GM18858 (cell line): Measurements from ENCODE around the gene EMX2.

Experiments
- ATAC-seq: cut with Tn5 transposase; IDR thresholded peaks from one replicate; pipeline ENCODE4 v1.9.1; 2021; ENCODE audit not compliant: unreplicated experiment

EMX2 gene

DNA sequence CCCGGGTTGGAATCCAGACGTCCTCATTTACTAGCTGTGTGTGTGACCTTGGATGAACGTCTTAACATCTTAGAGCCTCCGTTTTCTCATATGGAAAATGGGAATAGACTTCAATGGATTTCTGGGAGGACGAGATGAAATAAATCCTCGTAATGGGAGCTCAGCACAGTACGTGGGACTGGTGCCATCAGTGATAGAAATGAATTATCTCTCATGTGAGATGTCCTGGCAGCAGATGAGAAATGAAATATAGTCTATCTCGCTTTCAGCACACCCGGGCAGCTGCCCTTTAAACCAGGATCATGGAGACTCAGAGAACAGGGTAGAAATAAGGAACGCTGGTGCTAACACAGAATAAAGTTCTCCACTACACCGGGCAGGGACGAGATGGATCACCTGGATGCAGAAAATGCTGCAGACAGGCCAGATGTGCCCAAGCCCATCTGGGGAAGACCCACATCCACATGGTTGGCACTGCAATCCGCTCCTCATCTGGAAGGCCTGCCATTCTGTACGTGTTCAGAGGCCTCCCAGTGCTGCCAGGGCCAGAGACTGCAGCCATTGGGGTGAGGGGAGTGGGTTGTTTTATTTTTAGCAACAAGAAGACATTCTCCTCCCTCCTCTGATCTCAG, 11.1 kb upstream of the EMX2 start:
- ATAC-seq, result no peak

DNA sequence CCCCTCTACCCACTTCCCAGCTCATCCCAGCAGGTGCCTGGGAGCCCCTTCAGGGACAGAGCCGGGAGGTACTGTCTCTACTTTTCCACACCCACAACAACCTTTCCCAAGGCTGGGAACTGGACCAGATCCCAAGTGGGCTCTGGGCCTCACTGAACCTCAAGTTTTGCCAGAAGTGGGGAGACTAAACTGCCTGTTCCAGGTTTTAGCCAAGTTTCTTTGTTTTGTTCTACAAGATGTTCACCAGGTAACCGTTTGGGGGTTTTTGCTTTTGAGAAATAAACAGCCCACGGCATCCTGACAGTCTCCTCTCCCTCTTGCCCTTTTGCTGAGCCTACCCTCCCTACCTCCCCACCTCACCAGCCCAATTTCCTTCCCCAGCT, 10.6 kb upstream of the EMX2 start:
- ATAC-seq, result no peak

DNA sequence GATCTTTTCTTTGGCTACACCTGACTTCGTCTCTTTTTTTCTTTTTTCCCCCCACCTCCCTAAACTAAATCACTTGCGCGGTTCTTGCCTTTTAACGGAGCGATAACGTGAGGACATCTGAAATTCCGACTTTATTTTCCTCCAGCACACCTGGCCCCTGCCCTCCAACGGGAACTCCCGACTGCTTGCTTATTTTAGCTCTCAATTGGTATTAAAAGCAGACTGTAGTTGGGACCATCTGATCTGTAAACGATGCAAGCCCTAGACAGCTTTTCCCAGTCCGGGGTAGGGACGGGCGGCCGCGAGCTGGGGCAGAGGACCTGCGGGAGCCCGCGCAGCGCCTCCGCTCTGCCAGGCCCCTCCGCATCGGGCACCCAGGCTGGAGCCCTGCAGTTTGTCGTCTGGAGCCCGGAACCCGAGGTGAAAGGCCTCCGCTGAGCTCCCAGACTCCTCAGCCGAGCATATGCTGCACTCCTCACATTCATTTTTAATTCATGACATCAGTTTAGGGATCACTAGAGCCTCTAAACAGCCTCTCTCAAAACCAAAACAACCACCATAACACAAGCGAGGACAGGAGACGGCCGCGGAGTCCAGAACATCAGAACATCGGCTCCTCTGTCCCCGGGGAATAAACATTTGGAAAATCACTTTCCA, 10.0 kb upstream of the EMX2 start:
- ATAC-seq, result no peak

DNA sequence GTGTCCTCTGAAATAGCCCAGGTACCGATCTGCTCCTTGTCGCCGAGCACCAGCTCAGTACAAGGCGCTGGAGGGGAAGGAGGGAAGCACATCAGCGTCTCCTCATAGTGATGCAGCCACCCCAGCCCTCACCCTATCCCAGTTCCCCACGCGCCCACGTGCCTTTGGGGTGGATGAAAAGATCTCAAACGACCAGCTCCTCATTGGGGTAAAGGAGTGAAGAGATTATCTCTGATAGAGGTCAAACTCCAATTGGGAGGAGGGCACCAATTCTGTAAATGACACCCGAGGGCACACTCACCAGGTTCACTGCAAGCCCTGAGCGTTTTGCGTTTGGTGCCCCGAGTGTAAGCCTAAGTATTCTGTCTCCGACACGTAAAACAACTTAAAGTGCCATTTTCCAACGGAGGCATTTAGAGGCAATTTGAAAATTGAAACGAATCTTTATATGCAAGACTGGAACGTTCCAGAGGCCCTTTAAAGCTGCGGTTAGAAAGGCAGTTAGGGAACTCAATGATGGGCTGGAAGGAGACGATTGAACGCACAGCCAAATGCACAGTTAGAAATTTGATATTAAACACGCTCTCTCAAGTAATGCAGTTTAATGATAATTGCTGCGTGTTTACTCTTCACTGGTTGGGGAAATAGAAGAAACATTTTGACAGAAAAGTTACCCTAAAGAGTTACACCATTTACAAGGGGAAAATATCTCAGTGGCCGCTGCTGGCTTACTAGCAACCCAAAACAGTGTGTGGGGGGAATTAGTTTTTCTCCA, 8.9 kb upstream of the EMX2 start:
- no peak for ATAC-seq

DNA sequence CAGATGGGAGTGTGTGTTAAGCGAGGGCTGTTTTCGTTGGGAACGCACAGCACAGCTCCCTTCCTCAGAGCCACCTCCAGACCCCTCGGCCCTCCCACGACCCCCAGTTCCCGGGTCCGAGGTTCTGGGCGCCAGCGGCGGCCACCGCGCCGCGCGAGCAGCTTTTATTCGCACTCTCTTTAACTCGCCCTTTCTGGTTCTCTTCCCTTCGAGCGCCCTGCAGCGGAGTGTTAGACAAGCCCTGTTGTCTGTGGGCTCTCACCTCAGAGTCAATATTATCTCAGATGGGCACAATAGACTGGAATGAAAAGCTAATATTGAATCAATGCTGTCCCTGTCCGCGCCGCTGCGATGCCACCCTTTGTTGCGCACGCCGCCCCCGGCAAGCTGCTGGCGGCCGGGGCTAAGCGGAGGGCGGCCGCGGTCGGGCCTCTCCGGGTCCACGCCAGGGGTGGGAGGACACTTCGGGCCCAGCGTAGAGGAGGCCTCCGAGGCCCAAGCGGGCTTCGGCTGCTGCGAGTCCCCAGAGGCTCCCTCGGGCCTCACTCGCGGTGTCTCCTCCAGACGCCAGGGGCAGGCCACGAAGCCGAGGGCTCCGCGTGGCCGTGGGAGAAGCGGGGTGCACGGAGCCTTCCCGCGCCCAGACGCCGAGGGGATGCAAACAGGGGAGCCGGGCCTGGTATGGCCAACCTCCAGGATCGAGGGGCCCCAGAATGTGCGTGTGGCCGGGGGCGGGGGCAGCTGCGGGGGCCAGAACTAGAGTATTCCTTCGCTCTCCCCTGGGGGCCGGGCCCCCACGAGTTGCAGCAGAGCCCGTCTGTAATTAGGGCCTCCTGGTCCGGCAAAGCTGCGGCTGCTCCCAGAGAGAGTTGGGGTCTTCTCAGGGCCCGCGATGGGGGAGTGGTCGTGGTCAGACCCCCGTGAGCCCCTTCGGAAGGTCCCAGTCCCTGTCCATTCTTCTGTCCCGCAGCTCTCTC, 7.9 kb upstream of the EMX2 start:
- no peak for ATAC-seq

DNA sequence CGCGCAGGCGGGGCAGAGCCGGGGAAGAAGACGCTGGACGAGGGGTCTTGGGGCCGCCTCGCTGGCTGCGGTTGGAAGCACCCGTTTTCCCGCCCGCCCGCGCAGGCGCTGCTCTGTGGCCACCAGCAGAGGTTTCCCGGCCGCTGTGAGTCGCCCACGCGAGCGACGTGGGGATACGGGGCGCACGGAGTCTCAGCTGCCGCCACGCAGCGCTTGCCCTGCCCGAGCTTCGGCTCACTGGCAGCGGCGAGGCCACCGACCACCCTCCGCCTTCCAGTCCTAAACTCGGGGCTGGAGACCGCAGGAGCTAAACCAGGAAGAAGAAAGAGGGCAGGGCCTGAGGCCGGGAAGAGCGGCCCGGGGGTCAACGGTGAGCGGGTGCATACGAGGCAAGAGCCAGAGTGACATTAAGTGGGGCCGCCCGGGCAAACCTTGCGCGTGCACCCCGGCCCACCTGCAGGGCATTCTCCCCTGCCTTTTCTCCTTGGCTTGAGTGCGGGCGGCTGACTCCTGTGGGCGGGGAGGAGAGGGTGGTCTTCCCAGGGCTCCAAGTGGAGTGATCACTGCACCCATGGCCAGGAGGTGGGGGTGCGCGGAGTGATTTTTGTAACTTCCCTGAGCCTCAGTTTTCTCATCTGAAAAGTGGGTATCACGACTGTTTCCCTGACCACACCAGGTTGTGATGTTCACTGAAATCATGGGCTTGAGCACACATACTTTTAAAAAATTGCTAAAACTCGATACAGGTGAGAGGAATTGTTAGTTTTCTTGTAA, 7.1 kb upstream of the EMX2 start:
- ATAC-seq, result no peak

DNA sequence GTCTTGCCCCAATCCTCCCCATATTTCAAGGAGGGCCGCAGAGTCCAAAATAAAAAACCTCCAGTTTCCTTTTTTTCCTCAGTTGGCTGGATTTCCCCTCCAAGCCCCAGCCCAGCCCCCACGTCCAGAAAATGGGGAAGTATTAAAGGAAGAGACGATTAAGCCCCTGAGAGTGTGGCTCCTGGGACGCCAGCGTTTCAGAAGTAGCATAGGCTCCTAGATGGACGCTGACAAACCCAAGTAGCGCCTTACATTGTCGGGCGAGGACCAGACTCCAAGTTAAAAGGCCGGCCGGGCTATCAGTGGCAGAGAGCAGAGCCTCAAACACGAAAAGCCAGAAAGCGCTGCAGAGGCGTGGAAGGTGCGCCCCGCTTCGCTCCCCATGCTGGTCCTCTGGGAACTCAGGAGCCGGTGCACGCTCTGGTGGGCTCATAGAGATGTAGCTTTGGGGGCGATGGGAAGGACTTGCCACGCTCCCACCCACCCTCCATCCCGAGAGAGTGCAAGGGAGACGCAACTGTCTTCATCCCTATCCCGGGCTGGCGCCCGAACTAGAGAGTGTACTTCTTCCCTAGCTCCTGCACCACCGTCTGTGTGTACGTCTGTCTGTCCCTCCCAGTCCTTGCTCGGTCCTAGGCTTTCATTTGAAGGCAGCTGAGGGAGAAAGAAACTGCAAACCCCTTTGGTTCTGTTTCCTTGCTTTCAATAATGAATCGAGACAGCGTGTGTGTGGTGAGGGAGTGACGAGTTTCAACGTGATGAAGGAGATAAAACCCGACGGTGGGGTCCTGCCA, 6.3 kb upstream of the EMX2 start:
- no peak for ATAC-seq

DNA sequence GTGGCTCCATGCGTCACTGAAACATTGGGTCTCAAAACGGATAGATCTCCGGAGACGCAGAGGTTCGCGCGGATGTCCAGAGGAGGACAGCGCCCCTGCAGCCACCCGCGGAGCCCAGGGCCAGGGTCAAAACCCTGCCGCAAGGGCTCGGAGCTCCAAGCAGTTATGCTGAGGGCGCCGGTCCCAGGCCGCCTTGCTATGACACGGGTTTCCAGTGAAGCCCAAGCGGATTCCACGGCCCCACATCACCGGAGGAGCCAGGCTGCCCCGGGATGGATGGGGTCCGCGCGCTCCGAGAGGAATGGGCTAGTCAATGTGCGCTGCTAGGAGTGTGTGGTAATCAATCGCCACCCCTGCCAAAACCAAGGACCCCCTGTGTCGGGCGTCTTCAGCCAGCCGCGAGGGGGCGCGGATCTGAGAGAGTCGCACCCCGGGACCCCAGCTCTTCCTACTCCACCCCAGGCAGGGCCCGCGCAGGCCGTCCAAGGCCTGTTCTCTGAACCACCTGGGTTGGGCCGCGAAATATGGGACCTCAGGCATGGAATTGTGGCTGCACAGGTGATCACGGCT, 5.6 kb upstream of the EMX2 start:
- ATAC-seq, result no peak

DNA sequence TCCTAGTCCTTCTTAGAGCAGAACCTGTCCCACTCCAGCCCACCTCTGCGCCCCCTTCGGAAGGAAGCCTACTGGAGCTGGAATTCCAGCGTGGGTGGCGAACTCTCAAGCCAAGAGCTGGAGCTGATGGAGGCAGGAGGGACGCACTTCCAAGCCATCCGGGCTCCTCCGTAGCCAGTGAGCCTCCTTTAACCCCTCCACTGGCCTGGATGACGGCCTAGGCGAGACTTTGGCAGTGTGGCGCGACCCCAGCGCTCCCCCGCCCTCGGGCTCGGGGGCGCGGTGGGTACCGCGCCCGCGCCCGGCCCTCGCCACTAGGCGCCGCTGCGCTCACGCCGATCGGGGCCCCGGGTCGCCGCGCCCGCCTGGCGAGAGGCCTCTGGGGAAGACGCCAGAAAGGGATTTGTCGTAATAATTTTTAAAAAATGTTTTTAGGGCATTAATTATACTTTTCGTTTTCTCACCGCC, 5.1 kb upstream of the EMX2 start:
- ATAC-seq, result no peak

DNA sequence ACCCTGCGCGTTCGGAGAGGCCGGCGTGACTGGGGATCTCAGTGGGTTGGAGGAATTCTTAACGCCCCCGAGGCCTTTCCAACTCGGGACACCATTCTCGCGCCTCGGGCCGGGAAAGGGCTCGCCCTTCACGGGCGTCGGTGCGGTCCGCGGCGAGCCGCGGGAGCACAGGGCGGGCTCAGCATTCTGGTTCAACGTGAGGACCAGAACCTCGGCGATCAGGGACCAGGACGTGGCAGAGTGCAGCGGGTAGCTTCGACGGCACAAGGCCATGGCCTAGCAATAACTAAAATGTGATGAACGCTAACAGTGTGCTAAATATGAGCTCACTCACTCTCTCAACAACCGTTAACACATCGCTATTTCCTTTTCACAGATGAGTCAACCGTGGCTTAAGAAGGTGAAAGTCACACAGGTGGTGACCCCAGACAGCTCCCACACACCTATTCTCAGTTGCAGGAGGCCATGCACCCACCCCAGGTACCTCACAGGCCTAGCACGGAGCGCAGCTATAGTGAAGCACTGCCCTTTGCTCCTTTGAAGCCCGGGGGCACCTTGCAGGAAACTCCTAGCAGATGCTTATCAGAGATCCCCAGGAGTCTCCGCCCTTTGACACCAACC, 4.5 kb upstream of the EMX2 start:
- peak; percentile 49 for ATAC-seq

DNA sequence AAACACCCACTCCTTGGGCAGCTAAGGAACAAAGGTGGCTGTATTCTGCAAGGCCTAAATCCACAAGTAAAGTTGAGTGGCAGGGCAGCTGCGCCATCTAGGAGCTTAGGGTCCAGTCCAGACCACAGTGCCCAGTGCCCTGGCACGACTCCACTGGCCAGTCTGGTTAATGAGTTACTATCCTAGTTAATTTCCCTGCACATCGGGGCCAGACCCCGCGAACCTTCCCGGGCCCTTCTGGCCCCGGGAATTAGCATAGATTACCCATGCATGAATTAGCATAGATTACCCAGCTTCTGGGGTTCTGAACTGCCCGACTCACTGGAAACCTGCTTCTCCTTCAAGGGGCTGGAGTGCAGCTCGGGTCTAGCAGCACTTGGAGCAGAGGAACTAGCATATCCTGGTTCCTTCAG, 3.2 kb upstream of the EMX2 start:
- no peak for ATAC-seq

DNA sequence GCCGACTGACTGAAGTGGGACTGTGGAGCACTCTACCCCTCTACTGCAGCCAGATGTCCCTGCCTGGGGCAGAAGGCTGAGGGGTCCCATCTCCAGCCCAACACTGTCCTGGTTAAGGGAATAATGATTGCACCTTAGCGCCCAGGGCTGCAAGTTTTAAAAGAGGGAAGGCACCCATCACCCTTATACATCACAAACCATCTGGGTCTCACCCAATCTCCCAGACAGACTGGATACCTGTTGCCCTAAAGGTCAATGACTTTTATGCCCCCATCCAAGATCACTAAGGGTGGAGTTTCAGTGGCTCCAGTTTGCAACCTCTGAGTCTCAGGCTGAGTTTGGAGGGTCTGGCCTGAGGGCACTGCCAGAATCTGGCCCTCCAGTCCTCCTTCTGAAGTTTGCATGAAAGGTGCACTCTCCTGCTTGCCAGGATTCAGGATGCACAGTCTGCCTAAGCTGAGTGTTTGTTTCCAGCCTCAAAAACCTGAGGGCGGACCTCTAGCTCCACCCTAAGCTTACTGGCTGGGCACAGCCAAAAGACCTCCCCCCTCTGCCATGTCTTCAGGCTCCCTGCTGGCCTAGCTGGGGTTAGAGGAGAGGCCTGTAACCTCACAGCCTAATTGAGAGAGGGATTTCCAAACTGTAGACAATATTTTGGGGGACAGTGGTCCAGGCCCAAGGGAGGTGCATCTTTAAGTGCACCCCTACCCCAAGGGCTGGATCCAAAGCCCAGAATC, 2.5 kb upstream of the EMX2 start:
- no peak for ATAC-seq

DNA sequence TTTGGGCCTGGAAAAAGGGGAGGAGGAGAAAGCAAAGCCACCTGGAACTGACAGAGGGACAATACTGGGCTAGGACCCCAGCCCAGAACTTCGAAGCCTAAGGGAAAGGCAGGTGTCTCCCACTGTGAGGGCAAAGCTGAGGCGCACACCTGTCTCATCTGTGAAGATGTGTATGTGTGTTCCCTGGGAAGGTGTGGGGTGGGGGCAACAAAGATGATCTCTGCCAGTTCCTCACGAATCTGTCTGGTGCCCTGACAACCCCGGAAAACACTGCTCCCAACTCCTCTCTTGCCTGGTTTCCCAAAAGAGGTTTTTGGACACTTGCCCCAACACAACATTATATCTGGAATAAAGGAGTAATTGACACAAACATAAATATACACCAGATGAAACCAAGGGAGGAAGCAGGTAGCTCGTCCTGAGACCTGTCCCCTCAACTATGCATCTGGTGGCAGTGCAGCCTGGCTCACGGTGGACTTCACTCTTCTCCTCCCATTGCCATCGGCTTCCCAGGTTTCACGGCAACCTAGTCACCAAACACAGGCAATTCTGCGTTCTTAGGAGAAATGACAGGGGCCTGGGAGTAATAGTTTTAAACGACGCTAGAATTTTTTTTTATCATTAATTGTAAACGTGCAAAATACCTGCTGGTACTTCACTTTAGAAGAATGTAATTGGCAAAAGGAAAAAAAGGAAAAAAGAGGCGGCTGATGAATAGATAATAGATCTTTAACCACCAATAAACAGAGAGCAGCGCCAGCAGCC, 1.7 kb upstream of the EMX2 start:
- ATAC-seq, result no peak

DNA sequence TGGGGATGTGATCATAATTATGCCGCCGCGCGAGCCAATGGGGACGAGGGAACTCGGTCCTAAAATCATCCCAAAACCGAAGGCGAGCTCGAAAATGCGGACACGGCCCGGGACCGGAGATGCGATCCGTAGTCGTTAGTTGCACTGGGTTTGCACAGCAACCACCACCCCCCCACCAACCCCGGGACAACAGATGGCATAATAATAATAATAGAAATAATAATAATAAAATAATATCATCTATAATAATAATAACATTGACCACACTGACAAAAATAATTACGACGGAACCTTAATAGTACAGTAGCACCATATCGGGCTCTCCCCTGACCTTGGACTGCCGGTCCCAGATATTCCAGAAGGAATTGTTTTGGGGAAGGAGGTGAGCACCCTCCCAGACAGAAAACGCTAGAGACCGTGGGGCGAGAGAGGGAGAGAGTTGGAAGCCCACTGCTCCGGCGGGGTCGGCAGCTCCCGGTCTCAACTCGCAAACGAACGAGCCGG, 1.1 kb upstream of the EMX2 start:
- no peak for ATAC-seq

DNA sequence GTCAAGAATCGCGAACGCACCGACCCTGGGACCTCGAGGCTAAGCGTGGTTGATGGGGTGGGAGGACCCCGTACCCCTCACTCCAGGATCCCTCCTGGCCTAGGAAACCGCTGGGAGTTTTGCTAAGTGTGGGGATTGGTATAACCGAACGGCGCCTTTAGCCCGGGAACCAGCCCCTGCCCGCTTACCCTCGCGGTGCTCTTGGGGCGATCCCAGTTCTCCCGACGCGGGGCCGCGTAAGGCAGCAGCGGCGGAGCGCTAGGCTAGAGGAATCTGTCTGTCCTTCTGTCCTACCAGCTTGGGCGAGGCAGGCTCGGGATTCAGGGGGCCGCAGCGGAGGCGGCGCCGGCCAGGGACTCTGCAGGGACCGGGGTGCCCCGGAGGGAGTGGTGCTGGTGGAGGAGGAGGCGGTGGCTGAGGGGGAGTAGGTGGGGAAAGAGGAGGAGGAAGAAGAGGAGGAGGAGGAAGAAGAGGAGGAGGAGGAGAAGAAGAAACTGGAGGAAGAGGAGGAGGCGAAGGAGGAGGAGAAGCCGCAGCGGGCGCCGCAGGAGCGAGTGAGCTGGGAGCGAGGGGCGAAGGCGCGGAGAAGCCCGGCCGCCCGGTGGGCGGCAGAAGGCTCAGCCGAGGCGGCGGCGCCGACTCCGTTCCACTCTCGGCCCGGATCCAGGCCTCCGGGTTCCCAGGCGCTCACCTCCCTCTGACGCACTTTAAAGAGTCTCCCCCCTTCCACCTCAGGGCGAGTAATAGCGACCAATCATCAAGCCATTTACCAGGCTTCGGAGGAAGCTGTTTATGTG, 439 bp upstream of the EMX2 start:
- no peak for ATAC-seq
